HG03025 (cell line): ENCODE results near the gene RLN3.

ENCODE experiments used
- ATAC-seq: cut with Tn5 transposase; IDR thresholded peaks from one replicate; pipeline ENCODE4 v1.9.1; 2021; ENCODE audit warnings: mild to moderate bottlenecking, moderate library complexity; ENCODE audit not compliant: unreplicated experiment, low FRiP score

The RLN3 gene

GRCh38 chr19:14073261-14073924 is 45.4 kb downstream of the RLN3 start:
- ATAC-seq, result no peak

- no peak for ATAC-seq
Observed at GRCh38 chr19:14073925-14074838, 46.2 kb downstream of the RLN3 start.

GRCh38 chr19:14078411-14078810 is 50.5 kb downstream of the RLN3 start:
- ATAC-seq, result no peak
